Activated naive CD8-positive, alpha-beta T cell treated with anti-CD3 and anti-CD28 coated beads, Interleukin-2, amount 10 ng/mL, durations not matched to agents 7 days and 5 days (primary cell): ENCODE data around the gene MAPRE3. TPM values are rescaled to one million over a fixed set of nuclear protein-coding genes. Genes with fewer than 3 reads are reported as not detected.

Source experiments
- ATAC-seq: fragments of 150-1000 bp; cut with Tn5 transposase; one replicate; pipeline ENCODE4 v1.10.0; 2021; ENCODE audit warnings: low read depth, moderate library complexity
- POLR2A ChIA-PET: fragments of 350-600 bp; sonication (Branson Sonifier 250); formaldehyde crosslinking; loops from one replicate; lab custom pipeline; 2021; ENCODE audit warnings: antibody characterized with exemption; lab: Charles Lee
- DNase-seq: peaks from one replicate; pipeline ENCODE4 v3.0.0; 2021
- H3K27ac Mint-ChIP-seq: one replicate; pipeline ENCODE4 v1.8.0; 2022; ENCODE audit warnings: mild to moderate bottlenecking, mixed read lengths
- H3K27me3 Mint-ChIP-seq: one replicate; pipeline ENCODE4 v1.8.0; 2022; ENCODE audit warnings: mild to moderate bottlenecking, moderate library complexity, mixed read lengths
- H3K36me3 Mint-ChIP-seq: one replicate; pipeline ENCODE4 v1.8.0; 2021; ENCODE audit warnings: mild to moderate bottlenecking, mixed read lengths
- H3K4me1 Mint-ChIP-seq: one replicate; pipeline ENCODE4 v1.8.0; 2021; ENCODE audit warnings: mixed read lengths
- H3K4me3 Mint-ChIP-seq: one replicate; pipeline ENCODE4 v1.8.0; 2022; ENCODE audit warnings: mild to moderate bottlenecking, moderate library complexity, mixed read lengths
- H3K9me3 Mint-ChIP-seq: one replicate; pipeline ENCODE4 v1.8.0; 2021; ENCODE audit warnings: mixed read lengths
- total RNA-seq, 2 experiments: library from RNA; stranded (reverse); gene quantifications; one replicate each; pipeline ENCODE4 v1.2.3, GENCODE V29; 2021

The MAPRE3 gene
- total RNA-seq, 2 experiments from 2014 or later: 1.9 to 2.0 TPM

- no peaks in the 10 kb centered on the region for H3K9me3 Mint-ChIP-seq
- POLR2A ChIA-PET: interaction anchor here (0.6 kb wide), 1 partner anchor 162 kb away, joined by 4 read pairs; no protein-coding TSS in a partner anchor
- DNase-seq: no peak
- H3K36me3 Mint-ChIP-seq: no peaks in the 10 kb centered on the region
- peaks cover 27% of the 10 kb centered on the region for H3K27me3 Mint-ChIP-seq
- ATAC-seq: no peak
- no peak overlapping the region for H3K4me3 Mint-ChIP-seq
- H3K27ac Mint-ChIP-seq: no peak overlapping the region
- H3K4me1 Mint-ChIP-seq: peaks cover 9% of the 10 kb centered on the region
These were observed 5.8 kb upstream of the MAPRE3 start for GRCh38 chr2:26964446-26965130.

- POLR2A ChIA-PET: interaction anchor here (1.1 kb wide), 1 partner anchor 48 kb away, joined by 5 read pairs; no protein-coding TSS in a partner anchor
- ATAC-seq (no peak), DNase-seq (no peak)
- peaks cover 1% of the 10 kb centered on the region for H3K36me3 Mint-ChIP-seq
- H3K4me3 Mint-ChIP-seq: no peak overlapping the region
- H3K27me3 Mint-ChIP-seq: peaks cover 41% of the 10 kb centered on the region
- no peaks in the 10 kb centered on the region for H3K9me3 Mint-ChIP-seq
- peaks cover 14% of the 10 kb centered on the region for H3K4me1 Mint-ChIP-seq
- H3K27ac Mint-ChIP-seq: no peak overlapping the region
These were observed 2.4 kb upstream of the MAPRE3 start for GRCh38 chr2:26968001-26968400.

GRCh38 chr2:26969077-26969844 lies 1.2 kb upstream of the MAPRE3 start:
- H3K4me3 Mint-ChIP-seq: peak overlapping the region; percentile 43
- peak overlapping the region; percentile 3 for H3K27ac Mint-ChIP-seq
- H3K9me3 Mint-ChIP-seq: no peaks in the 10 kb centered on the region
- H3K36me3 Mint-ChIP-seq: peaks cover 1% of the 10 kb centered on the region
- H3K4me1 Mint-ChIP-seq: peaks cover 14% of the 10 kb centered on the region
- peaks cover 46% of the 10 kb centered on the region for H3K27me3 Mint-ChIP-seq
- ATAC-seq (no peak), DNase-seq (no peak)
- POLR2A ChIA-PET: interaction anchor here (1.1 kb wide), 1 partner anchor 47 kb away, joined by 5 read pairs; no protein-coding TSS in a partner anchor

GRCh38 chr2:26970928-26971627 lies 641 bp downstream of the MAPRE3 start:
- Mint-ChIP-seq H3K27me3 (peaks cover 52% of the 10 kb centered on the region), H3K27ac (peak overlapping the region; percentile 14), H3K36me3 (peaks cover 1% of the 10 kb centered on the region), H3K4me3 (peak overlapping the region; percentile 81), H3K9me3 (no peaks in the 10 kb centered on the region), H3K4me1 (peaks cover 14% of the 10 kb centered on the region)
- no peak for DNase-seq
- POLR2A ChIA-PET: no interaction called here
- ATAC-seq: no peak

GRCh38 chr2:26971911-26972786 lies 1.7 kb downstream of the MAPRE3 start:
- ATAC-seq (no peak), DNase-seq (no peak)
- Mint-ChIP-seq H3K27me3 (peaks cover 45% of the 10 kb centered on the region), H3K4me3 (no peak overlapping the region), H3K9me3 (no peaks in the 10 kb centered on the region), H3K4me1 (peaks cover 14% of the 10 kb centered on the region), H3K27ac (no peak overlapping the region), H3K36me3 (peaks cover 1% of the 10 kb centered on the region)
- POLR2A ChIA-PET: no interaction called here

GRCh38 chr2:26974352-26974751 lies 3.9 kb downstream of the MAPRE3 start:
- H3K4me3 Mint-ChIP-seq: no peak overlapping the region
- no peaks in the 10 kb centered on the region for H3K9me3 Mint-ChIP-seq
- ATAC-seq (no peak), DNase-seq (no peak)
- peaks cover 1% of the 10 kb centered on the region for H3K36me3 Mint-ChIP-seq
- peaks cover 42% of the 10 kb centered on the region for H3K27me3 Mint-ChIP-seq
- POLR2A ChIA-PET: no interaction called here
- peaks cover 11% of the 10 kb centered on the region for H3K4me1 Mint-ChIP-seq
- H3K27ac Mint-ChIP-seq: no peak overlapping the region

- H3K4me1 Mint-ChIP-seq: peaks cover 6% of the 10 kb centered on the region
- no peak overlapping the region for H3K27ac Mint-ChIP-seq
- ATAC-seq (no peak), DNase-seq (no peak)
- no peaks in the 10 kb centered on the region for H3K9me3 Mint-ChIP-seq
- peaks cover 40% of the 10 kb centered on the region for H3K27me3 Mint-ChIP-seq
- peaks cover 1% of the 10 kb centered on the region for H3K36me3 Mint-ChIP-seq
- no peak overlapping the region for H3K4me3 Mint-ChIP-seq
- POLR2A ChIA-PET: interaction anchor here (0.5 kb wide), 1 partner anchor 41 kb away, joined by 3 read pairs; no protein-coding TSS in a partner anchor
These were observed 4.7 kb downstream of the MAPRE3 start for GRCh38 chr2:26975102-26975501.

GRCh38 chr2:26975656-26976055 lies 5.2 kb downstream of the MAPRE3 start:
- Mint-ChIP-seq H3K27ac (no peak overlapping the region), H3K9me3 (no peaks in the 10 kb centered on the region)

GRCh38 chr2:26976237-26976636 lies 5.8 kb downstream of the MAPRE3 start:
- H3K27ac Mint-ChIP-seq: no peak overlapping the region
- ATAC-seq (no peak), DNase-seq (no peak)
- H3K9me3 Mint-ChIP-seq: no peaks in the 10 kb centered on the region
- peaks cover 34% of the 10 kb centered on the region for H3K27me3 Mint-ChIP-seq
- H3K4me1 Mint-ChIP-seq: peaks cover 2% of the 10 kb centered on the region
- no peak overlapping the region for H3K4me3 Mint-ChIP-seq
- H3K36me3 Mint-ChIP-seq: peaks cover under 1% of the 10 kb centered on the region
- POLR2A ChIA-PET: interaction anchor here (0.6 kb wide), 1 partner anchor 40 kb away, joined by 4 read pairs; no protein-coding TSS in a partner anchor

More at GRCh38 chr2:26975656-26976055, 5.2 kb downstream of the MAPRE3 start:
- DNase-seq: no peak
- Mint-ChIP-seq H3K4me1 (peaks cover 5% of the 10 kb centered on the region), H3K27me3 (peaks cover 38% of the 10 kb centered on the region), H3K4me3 (no peak overlapping the region), H3K36me3 (peaks cover 1% of the 10 kb centered on the region)
- no peak for ATAC-seq
- POLR2A ChIA-PET: no interaction called here

- POLR2A ChIA-PET: no interaction called here
- Mint-ChIP-seq H3K4me3 (no peak overlapping the region), H3K36me3 (no peaks in the 10 kb centered on the region), H3K27ac (no peak overlapping the region), H3K9me3 (no peaks in the 10 kb centered on the region), H3K4me1 (peaks cover under 1% of the 10 kb centered on the region), H3K27me3 (peaks cover 28% of the 10 kb centered on the region)
- no peak for DNase-seq
- no peak for ATAC-seq
These were observed 6.6 kb downstream of the MAPRE3 start for GRCh38 chr2:26977012-26977411.

- peaks cover 26% of the 10 kb centered on the region for H3K27me3 Mint-ChIP-seq
- no peaks in the 10 kb centered on the region for H3K36me3 Mint-ChIP-seq
- peaks cover 2% of the 10 kb centered on the region for H3K4me1 Mint-ChIP-seq
- no peak overlapping the region for H3K27ac Mint-ChIP-seq
- DNase-seq: no peak
- POLR2A ChIA-PET: no interaction called here
- no peaks in the 10 kb centered on the region for H3K9me3 Mint-ChIP-seq
- no peak for ATAC-seq
- no peak overlapping the region for H3K4me3 Mint-ChIP-seq
These were observed 7.7 kb downstream of the MAPRE3 start for GRCh38 chr2:26978061-26978596.

GRCh38 chr2:26979741-26980140 lies 9.3 kb downstream of the MAPRE3 start:
- POLR2A ChIA-PET: no interaction called here
- Mint-ChIP-seq H3K9me3 (no peaks in the 10 kb centered on the region), H3K36me3 (no peaks in the 10 kb centered on the region), H3K27ac (no peak overlapping the region), H3K4me3 (no peak overlapping the region), H3K27me3 (peaks cover 22% of the 10 kb centered on the region), H3K4me1 (peaks cover 2% of the 10 kb centered on the region)
- no peak for ATAC-seq
- DNase-seq: no peak
